AG04450 (cell line): Measurements from ENCODE around the gene UBAP1L. TPM values are rescaled to one million over a fixed set of nuclear protein-coding genes. Genes with fewer than 3 reads are reported as not detected.
"Not testable (repeated sequence)": the region's sequence is repeated elsewhere in the genome, so short reads cannot be mapped to it uniquely, and the experiment has no call there.

Experiments used
- CTCF ChIA-PET: fragments of 300-600, 350-600 bp; formaldehyde crosslinking; extraction: SDS; loops from one replicate; lab custom pipeline; 2022; ENCODE audit warnings: antibody characterized with exemption, inconsistent platforms; lab: Charles Lee
- POLR2A ChIA-PET: fragments of 350-600 bp; formaldehyde crosslinking; extraction: SDS; loops from one replicate; lab custom pipeline; 2021; ENCODE audit warnings: antibody characterized with exemption, inconsistent platforms; lab: Yijun Ruan, JAX
- DNase-seq: peaks from one replicate; pipeline ENCODE4 v3.0.0-alpha.2; 2011; ENCODE audit warnings: low read depth, low spot score
- H3K27ac ChIP-seq: one replicate; pipeline ENCODE4 v1.5.1; 2012; ENCODE audit warnings: low read depth, low read length, control low read depth
- H3K27me3 ChIP-seq: one replicate; pipeline ENCODE4 v1.6.0; 2012; ENCODE audit warnings: low read length; ENCODE audit not compliant: control insufficient read depth, insufficient read depth
- H3K4me3 ChIP-seq: 2 replicates; pipeline ENCODE4 v1.5.1; 2011; ENCODE audit warnings: mild to moderate bottlenecking, low read depth, low read length, control low read depth
- H3K9me3 ChIP-seq: 2 replicates; pipeline ENCODE4 v1.5.1; 2012; ENCODE audit warnings: low read length; ENCODE audit not compliant: control insufficient read depth, insufficient read depth
- polyA plus RNA-seq: library from polyadenylated mRNA; depleted of rRNA; stranded (reverse); fragments of >200 nt; gene quantifications from 2 replicates; pipeline ENCODE4 v1.2.3, GENCODE V29; 2011
- TF ChIP-seq, protein P1 (sequence below): IDR thresholded peaks from 2 replicates; pipeline ENCODE4 v1.5.1; 2011; ENCODE audit warnings: low read depth, low read length, control low read depth, inconsistent platforms

UBAP1L gene
- polyA plus RNA-seq, 1 experiment = 0.46 TPM

DNA sequence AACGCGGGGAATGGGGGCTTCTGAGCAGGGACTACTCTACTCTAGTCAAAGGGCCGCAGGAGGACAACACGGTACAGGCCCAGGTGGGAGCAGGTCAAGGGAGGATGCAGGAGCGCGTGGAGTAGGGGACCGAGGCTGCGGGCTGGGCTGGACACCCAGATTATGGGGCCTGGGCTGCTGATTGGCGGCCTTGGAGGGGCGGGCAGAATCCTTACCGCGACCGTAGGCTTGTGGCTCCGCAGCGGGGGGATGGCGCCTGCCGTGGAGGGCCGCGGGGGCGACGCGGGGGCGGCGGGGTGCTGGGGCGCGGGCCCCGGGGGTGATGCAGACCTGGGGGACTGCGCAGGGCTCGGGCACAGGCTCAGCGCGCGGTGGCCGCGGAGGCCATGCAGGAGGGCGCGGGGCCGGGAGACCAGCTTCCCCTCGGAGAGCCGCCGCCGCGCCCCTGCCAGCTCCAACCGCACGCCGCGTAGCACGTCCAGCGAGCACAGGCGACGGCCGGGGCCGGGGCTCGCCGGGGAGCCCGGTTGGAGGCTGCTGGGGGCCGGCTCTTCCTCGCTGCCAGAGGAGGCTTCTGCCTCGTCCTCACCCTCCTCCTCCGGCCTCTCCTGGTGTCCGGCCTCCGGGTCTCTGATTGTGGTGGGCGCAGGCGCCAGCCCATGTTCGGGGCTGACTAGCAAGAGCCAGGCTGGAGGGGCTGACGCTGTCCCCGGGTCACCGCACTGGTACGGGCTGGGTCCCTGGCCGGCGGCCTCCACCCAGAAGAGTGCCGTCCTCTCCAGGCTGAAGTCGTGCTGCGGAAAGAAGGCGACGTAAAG lies 12.9 kb downstream of the UBAP1L start:
- POLR2A ChIA-PET = interaction anchor here (0.8 to 1.1 kb wide), 5 partner anchors 12 to 83 kb away, joined by 3 to 5 read pairs (median 4); partner anchors contain the start of gene CLPX
- TF ChIP-seq, protein P1, sequence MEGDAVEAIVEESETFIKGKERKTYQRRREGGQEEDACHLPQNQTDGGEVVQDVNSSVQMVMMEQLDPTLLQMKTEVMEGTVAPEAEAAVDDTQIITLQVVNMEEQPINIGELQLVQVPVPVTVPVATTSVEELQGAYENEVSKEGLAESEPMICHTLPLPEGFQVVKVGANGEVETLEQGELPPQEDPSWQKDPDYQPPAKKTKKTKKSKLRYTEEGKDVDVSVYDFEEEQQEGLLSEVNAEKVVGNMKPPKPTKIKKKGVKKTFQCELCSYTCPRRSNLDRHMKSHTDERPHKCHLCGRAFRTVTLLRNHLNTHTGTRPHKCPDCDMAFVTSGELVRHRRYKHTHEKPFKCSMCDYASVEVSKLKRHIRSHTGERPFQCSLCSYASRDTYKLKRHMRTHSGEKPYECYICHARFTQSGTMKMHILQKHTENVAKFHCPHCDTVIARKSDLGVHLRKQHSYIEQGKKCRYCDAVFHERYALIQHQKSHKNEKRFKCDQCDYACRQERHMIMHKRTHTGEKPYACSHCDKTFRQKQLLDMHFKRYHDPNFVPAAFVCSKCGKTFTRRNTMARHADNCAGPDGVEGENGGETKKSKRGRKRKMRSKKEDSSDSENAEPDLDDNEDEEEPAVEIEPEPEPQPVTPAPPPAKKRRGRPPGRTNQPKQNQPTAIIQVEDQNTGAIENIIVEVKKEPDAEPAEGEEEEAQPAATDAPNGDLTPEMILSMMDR = no peak
- no peak overlapping the region for H3K4me3 ChIP-seq
- CTCF ChIA-PET = interaction anchor here (0.5 to 4.0 kb wide), 39 partner anchors 8 to 412 kb away, joined by 3 to 127 read pairs (median 5); partner anchors contain the start of genes RASL12, SLC51B and UBAP1L
- no peak for DNase-seq
- H3K27ac ChIP-seq = no peak overlapping the region
- no peaks in the 10 kb centered on the region for H3K27me3 ChIP-seq
- H3K9me3 ChIP-seq = no peaks in the 10 kb centered on the region

DNA sequence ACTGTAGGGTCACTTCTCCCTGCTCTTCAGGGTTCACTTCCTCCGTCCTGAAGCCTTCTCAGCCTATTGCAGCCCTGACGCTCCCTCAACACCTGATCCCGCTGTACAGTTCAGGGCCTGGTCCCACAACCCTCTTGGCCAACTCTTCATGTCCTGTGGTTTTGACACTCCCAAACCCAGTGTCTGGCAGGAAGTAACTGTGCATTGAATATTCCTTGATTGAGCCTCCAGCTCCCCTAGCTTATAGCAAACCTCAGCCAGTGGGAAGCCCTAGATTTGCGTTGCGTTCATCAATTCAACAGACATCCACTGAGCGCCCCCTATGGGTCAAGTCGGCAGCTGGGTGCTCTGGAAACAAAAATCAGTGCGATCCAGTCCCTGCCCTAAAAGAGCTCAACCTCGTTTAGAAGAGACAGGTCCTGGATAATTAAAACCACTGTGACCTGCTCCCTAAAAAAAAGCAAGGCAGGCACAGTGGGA lies 13.5 kb downstream of the UBAP1L start:
- Histone ChIP-seq H3K9me3 (no peaks in the 10 kb centered on the region), H3K27me3 (no peaks in the 10 kb centered on the region), H3K27ac (no peak overlapping the region), H3K4me3 (no peak overlapping the region)
- ChIA-PET POLR2A (interaction anchor here (0.6 to 1.1 kb wide), 6 partner anchors 12 to 511 kb away, joined by 3 to 5 read pairs (median 4); partner anchors contain the start of gene CLPX), CTCF (interaction anchor here (0.5 to 4.0 kb wide), 40 partner anchors 8 to 411 kb away, joined by 3 to 127 read pairs (median 5); partner anchors contain the start of genes RASL12, SLC51B and UBAP1L)
- peak; percentile 36 for DNase-seq
- TF ChIP-seq, protein P1 = peak; percentile 93

DNA sequence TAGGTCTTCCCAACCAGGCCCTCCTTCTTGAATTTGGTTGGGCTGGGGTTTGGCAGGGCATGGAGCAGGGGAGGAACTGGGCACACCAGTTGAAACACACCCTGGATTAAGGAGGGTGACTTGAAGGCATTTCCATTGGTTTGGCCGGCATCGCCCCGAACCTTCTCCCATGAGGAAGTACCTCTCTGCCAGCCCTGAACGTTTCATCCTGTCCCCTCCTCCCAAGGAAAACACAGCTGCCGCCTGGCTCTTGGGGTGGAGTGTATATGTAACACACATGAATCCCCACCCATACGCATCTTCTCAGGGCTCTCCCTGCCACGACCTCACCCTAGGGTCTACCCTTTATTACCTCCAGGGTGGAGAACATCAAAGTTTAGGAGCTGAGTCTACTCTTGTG lies 14.6 kb downstream of the UBAP1L start:
- ChIA-PET CTCF (interaction anchor here (1.7 to 4.0 kb wide), 4 partner anchors 14 to 68 kb away, joined by 9 to 127 read pairs (median 54); partner anchors contain the start of gene UBAP1L), POLR2A (no interaction called here)
- TF ChIP-seq, protein P1 = no peak
- Histone ChIP-seq H3K27ac (no peak overlapping the region), H3K27me3 (no peaks in the 10 kb centered on the region), H3K9me3 (no peaks in the 10 kb centered on the region), H3K4me3 (no peak overlapping the region)
- no peak for DNase-seq

DNA sequence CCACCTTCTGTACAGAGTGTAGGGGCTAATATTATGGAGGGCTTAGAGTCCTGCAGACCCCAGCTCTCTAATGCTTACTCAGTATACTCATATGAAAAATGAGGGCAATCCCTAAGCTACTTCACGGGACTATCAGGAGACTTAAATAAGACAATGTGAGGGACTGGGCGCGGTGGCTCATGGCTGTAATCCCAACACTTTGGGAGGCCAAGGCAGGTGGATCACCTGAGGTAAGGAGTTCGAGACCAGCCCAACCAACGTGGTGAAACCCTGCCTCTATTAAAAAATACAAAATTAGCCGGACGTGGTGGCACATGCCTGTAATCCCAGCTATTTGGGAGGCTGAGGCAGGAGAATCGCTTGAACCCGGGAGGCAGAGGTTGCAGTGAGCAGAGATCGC lies 15.2 kb downstream of the UBAP1L start:
- H3K27me3 ChIP-seq, H3K27ac ChIP-seq, H3K4me3 ChIP-seq, DNase-seq, POLR2A ChIA-PET, H3K9me3 ChIP-seq: not testable (repeated sequence)
- CTCF ChIA-PET = interaction anchor here (0.5 to 3.4 kb wide), 4 partner anchors 9 to 67 kb away, joined by 3 to 78 read pairs (median 4); no protein-coding TSS in a partner anchor

DNA sequence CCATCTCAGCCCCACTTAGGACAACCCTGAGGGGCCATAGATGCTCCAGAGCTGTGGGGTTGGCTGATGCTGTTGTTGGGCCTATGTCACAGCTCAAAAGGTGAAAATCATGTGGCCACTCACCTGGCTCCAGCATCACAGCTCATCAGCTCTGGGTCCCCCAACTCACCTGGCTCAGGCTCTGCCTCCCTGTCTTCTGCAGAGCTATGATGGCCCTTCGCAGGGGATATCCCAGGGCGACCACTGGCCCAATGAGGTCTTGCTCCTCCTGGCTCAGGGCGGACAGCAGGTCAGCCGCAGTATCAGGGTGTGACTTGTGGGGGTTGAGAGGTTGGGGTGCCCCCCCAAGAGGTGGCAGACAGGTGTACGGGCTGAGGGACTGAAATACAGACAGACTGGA lies 15.7 kb downstream of the UBAP1L start:
- DNase-seq = no peak
- Histone ChIP-seq H3K27me3 (no peaks in the 10 kb centered on the region), H3K4me3 (no peak overlapping the region), H3K9me3 (no peaks in the 10 kb centered on the region), H3K27ac (no peak overlapping the region)
- ChIA-PET POLR2A (no interaction called here), CTCF (interaction anchor here (0.5 to 3.4 kb wide), 4 partner anchors 10 to 66 kb away, joined by 3 to 78 read pairs (median 4); no protein-coding TSS in a partner anchor)
- TF ChIP-seq, protein P1 = no peak
